ENCODE results near the gene SLC13A4.

DNA sequence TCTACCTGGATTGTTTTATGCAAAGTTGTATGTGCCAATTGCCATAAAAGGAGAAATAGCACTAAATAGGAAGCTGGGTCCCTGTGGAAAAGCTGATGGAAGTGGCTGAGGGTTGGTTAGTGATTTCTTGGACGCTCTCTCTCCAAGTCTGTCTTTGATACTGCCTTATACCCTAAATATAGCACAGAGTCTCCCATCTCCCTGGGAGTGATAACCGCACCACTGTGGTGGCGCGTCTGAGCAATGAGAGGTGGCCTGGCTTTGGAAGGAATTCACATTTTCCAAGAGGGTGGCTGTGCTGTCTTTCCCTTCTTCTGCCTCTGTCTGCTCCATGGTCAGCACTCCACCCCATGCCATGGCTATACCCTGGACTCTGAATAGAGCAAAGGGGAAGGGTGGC is 34.4 kb downstream of the SLC13A4 start:
- TF ChIP-seq, protein P1, sequence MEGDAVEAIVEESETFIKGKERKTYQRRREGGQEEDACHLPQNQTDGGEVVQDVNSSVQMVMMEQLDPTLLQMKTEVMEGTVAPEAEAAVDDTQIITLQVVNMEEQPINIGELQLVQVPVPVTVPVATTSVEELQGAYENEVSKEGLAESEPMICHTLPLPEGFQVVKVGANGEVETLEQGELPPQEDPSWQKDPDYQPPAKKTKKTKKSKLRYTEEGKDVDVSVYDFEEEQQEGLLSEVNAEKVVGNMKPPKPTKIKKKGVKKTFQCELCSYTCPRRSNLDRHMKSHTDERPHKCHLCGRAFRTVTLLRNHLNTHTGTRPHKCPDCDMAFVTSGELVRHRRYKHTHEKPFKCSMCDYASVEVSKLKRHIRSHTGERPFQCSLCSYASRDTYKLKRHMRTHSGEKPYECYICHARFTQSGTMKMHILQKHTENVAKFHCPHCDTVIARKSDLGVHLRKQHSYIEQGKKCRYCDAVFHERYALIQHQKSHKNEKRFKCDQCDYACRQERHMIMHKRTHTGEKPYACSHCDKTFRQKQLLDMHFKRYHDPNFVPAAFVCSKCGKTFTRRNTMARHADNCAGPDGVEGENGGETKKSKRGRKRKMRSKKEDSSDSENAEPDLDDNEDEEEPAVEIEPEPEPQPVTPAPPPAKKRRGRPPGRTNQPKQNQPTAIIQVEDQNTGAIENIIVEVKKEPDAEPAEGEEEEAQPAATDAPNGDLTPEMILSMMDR (conservative IDR thresholded peaks at IDR 0.05; ENCODE audit: low read length), result no peak
- TF ChIP-seq EZH2phosphoT487 (IDR thresholded peaks at IDR 0.05; ENCODE audit: borderline replicate concordance, low read depth, low read length), result no peak

Data from OCI-LY7 (cell line).